ENCODE measurements around the gene ZNF574. TPM values are rescaled to one million over a fixed set of nuclear protein-coding genes. Genes with fewer than 3 reads are reported as not detected.
A peak's percentile ranks its signal among the peaks of the same experiment; 100 is the strongest.

The ZNF574 gene
- polyA plus RNA-seq, 1 donor from 2014 or later: 24.8 TPM

DNA sequence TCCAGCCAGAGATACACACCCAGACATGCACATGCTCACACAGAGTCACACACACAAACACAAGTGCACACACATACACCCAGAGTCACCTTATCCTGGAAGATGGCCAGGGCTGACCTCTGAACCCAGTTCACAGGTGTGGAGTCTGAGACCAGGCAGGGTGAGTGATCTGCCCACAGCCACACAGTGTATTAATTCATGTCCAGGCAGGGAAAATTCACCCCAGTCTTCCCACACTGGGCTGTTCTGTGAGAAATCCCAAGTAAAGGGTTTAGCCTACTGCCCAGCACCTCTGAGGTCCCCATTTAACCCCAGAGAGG, 54.2 kb downstream of the ZNF574 start:
- Mint-ChIP-seq H3K9me3 (no peaks in the 10 kb centered on the region), H3K4me3 (peak overlapping the region; percentile 84 to 99 (median 94)), H3K4me1 (peaks cover 19 to 54% (median 52%) of the 10 kb centered on the region in 3 donors), H3K27me3 (no peaks in the 10 kb centered on the region), H3K27ac (peak overlapping the region; percentile 64 to 89 (median 89)), H3K36me3 (peaks cover 11% of the 10 kb centered on the region)

Other genes starting within 250 kb of the ZNF574 start
- not detected for gene LYPD4, start 231.5 kb upstream of the ZNF574 start, polyA plus RNA-seq
- not detected for gene DMRTC2, start 231.1 kb upstream of the ZNF574 start, polyA plus RNA-seq
- 7,882 TPM for gene RPS19, start 215.9 kb upstream of the ZNF574 start, polyA plus RNA-seq
- gene CD79A, start 198.9 kb upstream of the ZNF574 start, polyA plus RNA-seq: 3,141 TPM
- gene ARHGEF1, start 193.0 kb upstream of the ZNF574 start, polyA plus RNA-seq: 203 TPM
- not detected for gene ERFL, start 147.7 kb upstream of the ZNF574 start, polyA plus RNA-seq
- gene RABAC1, start 116.8 kb upstream of the ZNF574 start, polyA plus RNA-seq: 178 TPM
- gene ATP1A3, start 81.9 kb upstream of the ZNF574 start, polyA plus RNA-seq: 1.2 TPM
- not detected for gene GRIK5, start 6.0 kb upstream of the ZNF574 start, polyA plus RNA-seq
- 89.1 TPM for gene POU2F2, start 56.3 kb downstream of the ZNF574 start, polyA plus RNA-seq
- 159 TPM for gene DEDD2, start 141.5 kb downstream of the ZNF574 start, polyA plus RNA-seq
- 8.0 TPM for gene ZNF526, start 144.1 kb downstream of the ZNF574 start, polyA plus RNA-seq
- gene GSK3A, start 166.4 kb downstream of the ZNF574 start, polyA plus RNA-seq: 24.5 TPM
- gene ERF, start 179.0 kb downstream of the ZNF574 start, polyA plus RNA-seq: 6.7 TPM
- gene CIC, start 193.1 kb downstream of the ZNF574 start, polyA plus RNA-seq: 4.5 TPM
- gene PRR19, start 226.0 kb downstream of the ZNF574 start, polyA plus RNA-seq: 0.55 TPM
- gene PAFAH1B3, start 226.5 kb downstream of the ZNF574 start, polyA plus RNA-seq: 49.0 TPM
- not detected for gene TMEM145, start 237.1 kb downstream of the ZNF574 start, polyA plus RNA-seq
- gene MEGF8, start 249.5 kb downstream of the ZNF574 start, polyA plus RNA-seq: 0.90 TPM

Measured in IgD-negative memory B cell (primary cell).